GM18867 (cell line): Measurements from ENCODE around the gene KIF26A.

Experiments
- ATAC-seq: cut with Tn5 transposase; IDR thresholded peaks from one replicate; pipeline ENCODE4 v1.9.1; 2021; ENCODE audit warnings: mild to moderate bottlenecking, moderate library complexity; ENCODE audit not compliant: unreplicated experiment

The KIF26A gene

GRCh38 chr14:104112609-104113571 lies 25.5 kb upstream of the KIF26A start:
- ATAC-seq, result no peak

DNA sequence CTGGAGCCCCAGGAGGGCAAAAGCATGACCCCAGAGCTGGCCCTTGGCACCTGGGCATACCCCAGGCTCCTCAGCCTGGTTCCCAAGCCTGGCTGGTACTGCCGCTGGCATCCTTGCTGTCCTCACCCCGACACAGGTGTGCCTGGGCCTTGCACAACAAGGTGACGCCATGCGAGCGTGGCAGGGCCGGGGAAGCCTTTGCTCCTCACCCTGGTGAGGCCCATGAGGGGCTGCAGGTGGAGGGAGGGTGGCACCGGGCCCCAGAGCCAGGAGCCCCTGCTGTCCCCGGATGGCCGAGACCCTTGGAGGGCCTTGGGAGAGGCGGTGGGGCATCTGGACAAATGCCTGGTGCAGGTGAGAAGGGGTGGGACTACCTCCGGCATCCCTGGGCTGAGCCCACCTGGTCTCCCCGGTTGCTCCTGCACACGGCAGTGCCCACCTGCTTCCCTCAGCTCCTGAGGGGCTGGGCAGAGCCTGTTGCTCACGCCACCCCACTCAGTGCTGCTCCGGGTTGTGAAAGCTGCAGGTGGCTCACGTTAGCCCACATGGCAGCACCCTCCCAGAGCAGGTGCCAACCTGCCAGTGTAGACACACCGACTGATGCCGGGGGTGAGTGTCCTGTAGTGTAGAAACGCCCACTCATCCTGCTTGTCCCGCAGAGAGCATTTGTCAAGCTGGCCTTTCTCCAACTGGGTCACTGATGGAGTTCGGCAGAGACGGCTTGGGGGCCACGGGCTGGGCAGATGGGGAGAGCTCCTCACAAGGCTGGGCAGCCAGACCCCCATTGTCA lies 24.6 kb upstream of the KIF26A start:
- ATAC-seq, result no peak

DNA sequence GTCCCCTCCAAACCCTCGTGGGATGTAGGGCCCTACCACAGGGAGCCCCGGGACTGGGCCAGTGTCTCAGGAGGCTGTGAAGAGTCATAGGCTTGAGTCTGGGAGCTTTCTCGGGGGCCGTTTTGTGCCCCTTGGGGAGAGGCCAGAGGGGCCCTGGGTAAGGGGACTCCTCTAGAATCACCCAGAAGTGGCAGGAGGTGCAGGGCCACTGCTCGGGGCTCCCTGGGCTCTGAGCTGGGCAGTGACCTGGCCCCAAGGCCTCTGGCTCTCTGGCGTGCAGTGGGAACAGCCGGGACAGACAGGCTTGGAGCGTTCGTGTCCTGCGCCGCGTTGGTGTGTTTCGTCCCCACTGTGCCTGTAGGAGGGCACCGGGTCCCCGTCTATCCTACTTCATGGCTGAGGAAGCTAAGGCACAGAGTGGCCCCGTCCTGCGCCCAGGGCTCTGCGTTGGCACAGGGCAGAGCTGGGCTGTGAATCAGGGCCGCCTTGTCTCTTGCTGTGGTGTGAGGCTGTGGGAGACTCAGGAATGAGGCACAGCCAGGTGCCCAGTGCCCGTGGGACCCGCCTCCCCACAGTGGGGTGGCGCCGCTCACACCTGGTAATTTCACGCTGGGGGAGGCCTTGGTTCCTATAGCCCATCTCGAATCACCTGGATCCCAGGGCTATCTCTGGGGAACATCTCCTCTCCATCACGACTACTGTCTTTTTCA lies 23.8 kb upstream of the KIF26A start:
- ATAC-seq, result no peak

DNA sequence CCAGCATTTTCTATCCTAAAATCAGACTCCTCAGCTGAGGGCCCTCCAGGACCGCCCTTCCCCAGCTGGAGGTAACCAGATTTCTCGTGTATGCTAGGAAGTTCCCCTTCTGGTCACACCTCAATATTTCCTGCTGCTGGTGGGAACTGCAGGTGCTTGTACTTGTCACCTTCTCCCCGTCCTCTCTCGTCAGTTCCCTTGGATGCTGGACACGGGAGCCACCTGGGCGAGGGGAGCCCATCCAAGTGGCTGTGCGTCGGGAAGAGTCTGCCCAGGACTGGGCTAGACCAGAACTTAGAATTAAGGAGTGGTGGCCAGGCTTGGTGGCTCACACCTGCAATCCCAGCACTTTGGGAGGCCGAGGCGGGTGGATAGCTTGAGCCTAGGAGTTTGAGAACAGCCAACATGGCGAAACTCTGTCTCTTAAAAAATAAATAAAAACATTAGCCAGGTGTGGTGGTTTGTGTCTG lies 23.2 kb upstream of the KIF26A start:
- no peak for ATAC-seq

DNA sequence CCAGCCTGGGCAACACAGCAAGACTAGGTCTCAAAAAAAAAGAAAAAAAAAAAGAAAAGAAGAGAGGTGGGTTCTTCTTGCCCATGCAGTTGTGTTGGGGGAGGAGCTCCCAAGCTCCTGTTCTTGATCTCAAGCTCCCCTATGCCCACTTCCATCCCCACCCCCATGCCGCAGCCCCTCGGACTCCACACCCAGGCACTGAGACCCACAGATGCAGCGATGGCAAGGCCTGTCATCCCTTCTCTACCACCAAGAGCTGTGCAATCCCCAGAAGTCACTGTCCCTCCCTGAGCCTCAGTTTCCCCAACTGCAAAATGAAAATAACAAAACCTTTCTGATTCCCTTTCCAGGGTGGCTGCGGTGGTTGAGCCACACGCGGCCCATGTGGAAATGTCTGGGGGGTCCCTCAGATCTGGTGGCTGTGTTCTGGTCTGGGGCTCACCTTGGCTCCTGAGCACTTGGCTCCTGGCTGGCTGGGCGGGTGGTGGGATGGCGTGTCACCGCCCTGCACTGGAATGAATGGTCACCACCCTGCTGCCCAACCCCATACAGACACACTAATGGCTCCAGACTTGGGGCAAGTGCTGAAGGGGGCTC lies 22.6 kb upstream of the KIF26A start:
- ATAC-seq, result no peak

DNA sequence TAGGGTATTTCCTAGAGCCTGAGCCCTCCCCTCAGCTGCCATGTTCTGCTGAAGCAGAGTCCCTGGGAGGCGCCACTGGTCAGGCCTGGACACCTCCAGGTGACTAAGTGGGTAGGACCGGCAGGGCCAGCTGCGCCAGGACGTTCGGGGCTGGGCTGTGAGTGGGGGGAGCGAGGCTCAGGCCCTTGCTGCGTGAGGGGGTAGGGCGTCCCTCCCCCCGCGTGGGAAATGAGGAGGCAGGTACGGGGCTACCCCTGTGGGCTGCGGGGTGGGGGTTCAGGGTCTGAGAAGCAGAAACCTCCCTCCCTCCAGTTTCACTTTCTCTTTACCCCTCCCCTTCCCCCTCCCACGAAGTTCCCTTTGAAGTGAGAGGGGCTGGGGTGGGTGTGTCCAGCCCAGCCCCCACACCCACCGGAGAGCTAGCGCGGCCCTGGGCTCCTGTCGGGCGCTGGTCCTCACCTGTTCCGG lies 22.1 kb upstream of the KIF26A start:
- ATAC-seq, result no peak

DNA sequence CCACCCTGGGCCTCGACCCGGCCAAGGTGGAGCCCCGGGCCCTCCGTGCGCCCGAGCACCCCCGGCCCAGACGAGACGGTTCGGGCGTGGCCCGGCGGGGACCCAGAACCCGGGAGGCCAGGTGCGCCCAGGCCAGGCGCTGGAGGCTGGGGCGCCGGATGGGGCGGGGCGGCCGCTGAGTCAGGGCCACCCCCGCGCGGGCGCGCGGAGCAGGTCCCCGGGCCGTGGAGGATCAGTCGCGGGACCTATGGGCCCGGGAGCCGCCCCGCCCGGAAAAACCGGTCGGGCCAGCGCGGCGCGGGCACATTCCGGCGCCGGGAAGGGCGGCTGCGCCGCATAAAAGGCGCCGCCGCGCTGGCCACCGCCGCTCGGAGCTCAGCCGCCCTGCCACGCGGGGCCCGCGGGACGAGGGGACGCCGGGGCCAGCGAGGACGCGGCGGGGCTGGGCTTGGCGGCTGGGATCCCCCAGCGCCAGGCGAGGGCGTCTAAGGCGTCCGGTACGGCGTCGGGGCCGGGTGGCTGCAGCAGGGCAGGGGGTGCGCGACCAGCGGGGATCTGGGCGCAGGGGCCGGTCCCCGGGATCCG lies 21.5 kb upstream of the KIF26A start:
- ATAC-seq, result no peak

DNA sequence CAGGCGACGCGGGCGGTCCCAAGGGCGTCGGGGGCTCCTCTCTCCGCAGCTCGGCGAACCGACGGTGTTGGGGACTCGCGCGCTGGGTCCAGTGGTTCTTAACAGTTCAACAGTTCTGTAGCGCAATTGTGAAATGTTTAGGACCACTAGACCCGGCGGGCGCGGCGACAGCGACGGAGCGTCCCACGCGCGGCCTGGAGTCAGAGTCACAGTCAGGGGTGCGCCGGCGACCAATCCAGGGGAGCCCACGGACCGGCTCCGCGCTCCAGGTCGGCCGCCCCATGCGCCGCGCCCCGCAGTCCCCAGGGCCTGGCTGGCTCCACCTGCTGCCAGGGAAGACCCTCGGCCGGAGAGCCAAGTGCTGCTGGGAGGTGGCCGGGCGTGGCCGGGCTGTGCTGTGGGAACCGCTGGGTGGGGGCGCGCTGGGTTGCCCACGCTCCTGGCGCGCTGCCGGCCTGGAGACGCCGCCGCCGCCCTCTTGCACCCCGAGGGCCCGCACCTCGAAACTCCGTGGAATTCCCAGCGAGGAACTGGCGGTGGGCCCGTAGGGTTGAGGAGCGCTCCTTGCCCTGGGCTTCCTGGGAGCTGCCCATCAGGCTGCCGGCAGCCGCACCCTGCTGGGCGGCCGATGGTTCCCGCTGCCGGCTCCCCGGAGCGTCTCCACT lies 20.9 kb upstream of the KIF26A start:
- no peak for ATAC-seq

DNA sequence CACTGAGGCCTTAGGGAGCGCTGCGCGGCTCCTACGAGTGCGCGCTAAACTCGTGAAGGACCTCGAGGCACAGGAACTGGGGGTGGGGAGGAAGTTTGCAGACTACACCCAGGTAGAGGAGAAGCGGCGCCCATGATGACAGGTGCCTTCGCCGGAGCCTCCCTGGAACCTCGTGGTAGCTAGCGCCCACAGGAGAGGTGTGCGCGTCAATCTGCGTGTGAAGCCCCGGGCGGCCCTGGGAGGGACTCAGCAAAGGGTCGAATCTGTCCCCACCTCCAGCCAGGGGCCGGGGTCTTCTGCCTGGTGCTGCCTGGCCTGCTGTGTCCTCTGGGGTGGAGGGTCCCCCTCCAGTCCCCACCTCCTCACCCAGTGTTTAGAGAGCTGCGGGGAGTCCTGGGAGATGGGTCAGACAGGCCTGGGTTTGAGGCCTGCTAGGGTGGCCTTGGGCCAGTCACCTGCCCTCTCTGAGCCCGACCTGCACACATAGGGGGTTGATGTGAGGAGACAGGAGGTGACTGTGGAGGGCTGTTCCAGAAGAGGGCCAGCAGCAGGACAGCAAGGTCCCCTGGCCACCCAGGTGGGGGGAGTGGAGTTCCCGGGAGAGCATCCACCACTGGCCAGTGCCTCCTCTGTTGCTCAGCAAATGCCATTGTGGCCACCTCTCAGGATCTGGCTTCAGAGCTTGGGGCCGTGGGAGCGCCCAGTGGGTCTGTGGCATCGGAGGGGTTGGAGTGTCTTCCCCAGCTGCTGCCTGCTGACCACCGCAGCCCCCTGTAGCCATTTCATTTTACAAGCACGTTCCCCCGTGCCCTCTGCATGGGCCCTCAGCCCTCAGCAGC lies 20.2 kb upstream of the KIF26A start:
- ATAC-seq, result no peak

- no peak for ATAC-seq
Observed at GRCh38 chr14:104119119-104119487, 19.3 kb upstream of the KIF26A start.

GRCh38 chr14:104119488-104120251 lies 18.7 kb upstream of the KIF26A start:
- no peak for ATAC-seq

DNA sequence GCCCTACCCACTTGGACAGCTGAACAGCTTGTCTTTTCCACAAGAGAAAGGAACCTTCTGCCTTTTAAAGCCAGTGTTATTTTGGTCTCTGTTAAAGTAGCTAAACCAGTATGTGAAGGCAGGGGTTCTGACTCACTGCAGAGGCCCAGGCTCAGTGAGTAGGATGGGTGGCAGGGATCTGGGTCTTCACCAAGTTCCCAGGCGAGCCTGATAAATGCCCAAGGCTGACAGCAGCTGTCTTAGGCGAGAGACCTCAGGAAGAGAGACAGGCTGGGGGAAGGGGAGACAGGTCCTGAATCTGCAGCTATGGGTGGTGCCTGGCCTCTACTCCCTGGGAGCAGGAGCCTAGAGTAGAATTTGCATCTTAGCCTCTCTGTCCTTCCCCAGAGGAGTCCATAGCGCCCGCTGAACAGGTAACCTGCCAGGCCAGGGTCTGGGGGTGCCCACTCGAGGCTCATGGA lies 18.1 kb upstream of the KIF26A start:
- no peak for ATAC-seq

- no peak for ATAC-seq
Observed at GRCh38 chr14:104121142-104121541, 17.2 kb upstream of the KIF26A start.

DNA sequence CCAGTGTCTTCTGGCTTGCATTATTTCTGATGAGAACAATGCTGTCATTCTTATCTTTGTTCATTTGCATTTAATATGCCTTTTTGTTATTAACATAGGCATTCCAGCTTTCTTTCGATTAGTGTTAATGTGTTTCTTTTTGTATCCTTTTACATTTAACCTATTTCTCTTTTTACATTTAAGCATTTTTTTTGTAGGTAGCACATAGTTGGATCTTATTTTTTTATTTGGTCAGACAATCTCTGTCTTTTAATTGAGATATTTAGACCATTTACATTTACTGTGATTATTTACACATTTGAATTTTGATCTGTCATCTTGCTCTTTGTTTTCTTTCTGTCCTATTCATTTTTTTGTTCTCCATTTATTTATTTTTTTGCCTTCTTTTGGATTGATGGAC lies 14.5 kb upstream of the KIF26A start:
- ATAC-seq, result no peak

- no peak for ATAC-seq
Observed at GRCh38 chr14:104125011-104125410, 13.4 kb upstream of the KIF26A start.

GRCh38 chr14:104126753-104127152 lies 11.6 kb upstream of the KIF26A start:
- no peak for ATAC-seq

DNA sequence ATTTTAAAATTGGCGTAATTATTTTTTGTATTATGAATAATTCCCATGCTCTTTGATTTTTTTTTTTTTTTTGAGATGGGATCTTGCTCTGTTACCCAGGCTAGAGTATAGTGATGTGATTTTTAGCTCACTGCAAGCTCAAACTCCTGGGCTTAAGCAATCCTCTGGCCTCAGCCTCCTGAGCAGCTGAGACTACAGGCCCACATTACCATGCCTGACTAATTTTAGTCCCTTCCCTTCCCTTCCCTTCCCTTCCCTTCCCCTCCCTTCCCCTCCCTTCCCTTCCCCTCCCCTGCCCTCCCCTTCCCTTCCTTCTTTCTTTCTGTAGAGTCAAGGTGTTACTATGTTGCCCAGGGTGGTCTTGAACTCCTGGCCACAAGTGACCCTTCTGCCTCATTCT lies 9.4 kb upstream of the KIF26A start:
- ATAC-seq, result no peak

DNA sequence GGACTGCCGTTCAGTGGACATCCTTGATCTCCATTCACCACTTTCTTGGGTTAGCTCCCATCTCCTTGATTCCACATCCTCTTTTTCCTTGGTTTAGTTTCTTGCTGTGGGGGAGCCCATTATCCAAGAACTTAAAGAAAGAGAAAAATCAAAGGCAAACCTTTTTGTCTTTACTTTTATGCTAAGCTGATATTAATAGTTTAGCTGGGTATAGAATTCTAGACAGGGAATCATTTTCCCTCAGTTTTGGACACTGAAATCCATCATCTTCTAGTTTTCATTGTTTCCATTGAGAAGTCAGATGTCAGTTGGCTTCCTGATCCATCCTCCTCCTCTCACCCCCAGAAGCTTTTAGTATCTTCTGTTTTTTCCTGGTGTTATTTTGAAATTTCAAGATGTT lies 8.8 kb upstream of the KIF26A start:
- no peak for ATAC-seq
